Colon (tissue), 2 donors: ENCODE measurements around the gene S1PR4.

Experiments
- FAIRE-seq: peaks from 2 replicates; lab custom pipeline; 2012; peaks lifted over from hg19 to GRCh38; lab: Jason Lieb, UNC
- donor health status: control.
- donor health status: control.

Gene S1PR4

DNA sequence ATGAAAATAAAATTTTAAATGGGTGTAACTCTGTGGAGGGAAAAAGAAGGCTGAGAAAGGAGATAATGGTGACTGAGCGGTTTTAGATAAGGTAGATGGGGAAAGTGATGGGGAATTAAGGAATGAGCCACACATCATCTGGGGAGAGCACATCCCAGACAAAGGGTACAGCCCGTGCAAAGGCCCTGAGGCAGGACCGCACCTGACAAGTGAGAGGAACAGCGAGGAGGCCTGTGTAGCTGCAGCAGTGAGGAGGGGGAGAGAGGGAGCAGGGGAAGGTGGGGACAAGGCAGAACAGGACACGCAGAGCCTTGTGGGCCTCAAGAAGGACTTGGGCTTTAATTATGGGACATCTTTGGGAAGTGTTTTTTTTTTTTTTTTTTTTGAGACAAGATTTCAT is 44.1 kb downstream of the S1PR4 start:
- no peak for FAIRE-seq

DNA sequence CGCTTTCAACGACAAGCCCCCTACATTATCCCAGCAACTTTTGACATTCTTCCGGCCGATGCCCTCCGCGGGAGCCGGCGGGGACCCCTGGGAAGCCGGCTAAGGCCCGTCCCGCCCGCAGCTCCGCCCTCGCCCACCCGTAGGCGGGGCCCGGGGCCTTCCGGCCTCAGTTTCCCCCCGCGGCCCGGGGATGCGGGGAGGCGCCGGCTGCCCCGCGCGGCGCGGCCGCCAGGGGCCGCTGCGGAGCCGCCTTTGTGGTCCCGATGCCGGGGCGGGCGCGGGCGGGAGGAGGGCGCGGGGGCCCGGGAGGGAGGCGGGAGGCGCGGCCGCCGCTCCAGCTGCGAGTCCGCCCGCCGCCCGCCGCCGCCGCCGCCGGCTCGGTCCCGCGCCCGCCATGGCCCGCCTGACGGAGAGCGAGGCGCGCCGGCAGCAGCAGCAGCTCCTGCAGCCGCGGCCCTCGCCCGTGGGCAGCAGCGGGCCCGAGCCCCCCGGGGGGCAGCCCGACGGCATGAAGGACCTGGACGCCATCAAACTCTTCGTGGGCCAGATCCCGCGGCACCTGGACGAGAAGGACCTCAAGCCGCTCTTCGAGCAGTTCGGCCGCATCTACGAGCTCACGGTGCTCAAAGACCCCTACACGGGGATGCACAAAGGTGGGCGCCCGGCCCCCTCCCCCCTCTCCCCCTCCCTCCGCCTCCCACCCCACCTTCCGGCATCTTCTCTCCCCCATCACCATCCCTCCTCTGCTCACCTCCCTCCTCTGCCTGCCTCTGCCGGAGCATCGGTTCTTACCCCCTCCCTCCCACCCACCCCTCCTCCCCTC is 46.0 kb downstream of the S1PR4 start, which contains the start of gene CELF5:
TSS of gene CELF5 (plus strand) at position 316 of the 823 bp plus-strand sequence. CDS start at position 395, 79 bp downstream.
- no peak for FAIRE-seq

DNA sequence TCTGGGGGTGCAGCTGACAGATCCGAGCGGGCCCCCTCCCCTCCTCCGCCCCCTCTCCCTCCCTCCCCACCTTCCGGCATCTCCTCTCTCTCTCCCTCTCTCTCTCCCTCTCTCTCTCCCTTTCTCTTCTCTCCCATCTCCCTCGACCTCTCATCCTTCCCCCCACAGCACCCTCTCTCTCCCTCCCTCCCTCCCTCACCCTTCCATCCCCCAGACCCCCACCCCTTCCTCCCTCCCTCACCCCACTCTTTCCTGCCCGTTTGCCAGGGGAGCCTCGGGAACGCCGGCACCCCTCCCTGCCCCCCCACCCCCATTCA is 46.6 kb downstream of the S1PR4 start:
- FAIRE-seq, result no peak

DNA sequence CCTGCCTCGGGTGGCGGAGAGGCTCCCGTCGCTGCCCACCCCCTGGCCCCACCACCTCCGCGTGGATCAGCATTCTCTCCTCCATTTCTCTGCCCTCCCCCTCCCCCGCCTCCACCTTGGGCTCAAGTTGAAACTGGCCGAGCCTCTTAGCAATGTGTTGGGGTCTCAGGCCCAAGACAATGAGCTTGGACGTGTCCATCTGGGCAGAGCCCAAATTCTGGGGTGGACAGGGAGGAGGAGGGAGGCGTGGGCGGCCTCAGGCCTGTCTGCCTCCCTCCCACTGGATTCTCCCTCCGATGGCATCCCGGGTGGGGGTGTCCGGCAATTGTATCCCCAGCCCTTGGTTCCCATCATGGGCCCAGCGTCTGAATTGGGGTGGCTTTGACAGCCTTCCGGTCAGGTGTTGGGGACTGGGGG is 47.1 kb downstream of the S1PR4 start:
- FAIRE-seq, result no peak

DNA sequence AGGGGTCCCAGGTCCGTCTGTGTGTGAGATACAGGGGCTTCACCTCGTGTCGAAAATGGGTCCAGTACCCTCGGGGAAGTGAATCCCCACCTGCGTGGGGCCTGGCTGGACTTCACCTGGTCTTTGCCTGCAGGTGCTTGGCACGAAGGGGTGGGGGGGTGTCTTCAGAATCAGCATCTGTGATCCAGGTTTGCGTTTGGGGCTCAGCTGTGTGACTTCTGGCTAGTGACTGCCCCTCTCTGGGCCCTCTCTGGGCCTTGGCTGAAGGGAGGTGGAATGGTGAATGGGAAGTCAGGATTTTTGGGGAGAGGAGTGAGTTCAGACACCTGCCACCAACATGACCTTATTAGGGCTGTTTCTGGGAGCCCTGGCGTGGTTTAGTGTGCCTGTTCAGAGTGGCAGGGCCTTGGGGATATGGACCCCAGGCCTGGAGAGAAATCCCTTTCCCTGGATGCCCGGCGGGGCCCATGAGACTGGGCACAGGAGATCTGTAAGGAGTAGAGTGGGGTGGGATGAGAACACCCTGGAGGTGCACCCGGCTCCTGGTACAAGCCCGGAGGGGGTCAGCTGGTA is 48.6 kb downstream of the S1PR4 start:
- no peak for FAIRE-seq

DNA sequence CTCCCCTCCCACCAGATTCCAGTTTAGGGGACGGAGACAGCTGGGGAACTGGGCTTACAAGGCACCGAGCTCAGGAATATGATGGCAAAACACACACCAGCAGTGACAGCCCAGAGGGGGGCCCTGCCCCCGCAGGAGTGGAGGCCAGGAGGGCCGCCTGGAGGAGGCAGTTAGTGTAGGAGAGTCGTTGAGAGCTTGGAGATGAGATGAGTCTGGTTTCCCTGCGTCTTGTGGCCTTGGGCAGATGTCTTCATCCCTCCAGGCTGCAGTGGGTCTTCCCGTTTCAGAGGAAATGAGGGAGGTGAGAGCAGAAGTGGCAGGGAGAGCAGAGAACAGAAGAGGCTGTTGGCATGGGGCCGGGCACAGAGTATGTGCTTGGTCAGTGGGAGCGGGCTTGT is 50.8 kb downstream of the S1PR4 start:
- no peak for FAIRE-seq
